GM12878 (cell line): ENCODE measurements around the gene SSNA1. TPM values are rescaled to one million over a fixed set of nuclear protein-coding genes. Genes with fewer than 3 reads are reported as not detected.

ENCODE experiments used
- ATAC-seq: fragments of 200-7000 bp; cut with Tn5 transposase; 3 replicates; pipeline ENCODE4 v1.9.1; 2020; ENCODE audit warnings: mild to moderate bottlenecking, moderate library complexity
- BruUV-seq: library from RNA; stranded (reverse); fragments of 400-500 nt; replicated peaks from 2 replicates; lab custom pipeline; 2021; lab: Mats Ljungman, UMichigan
- CTCF ChIA-PET: fragments of 300-600 bp; sonication (Branson Sonifier 250); formaldehyde crosslinking; extraction: SDS; loops from one replicate; lab custom pipeline; 2021; ENCODE audit warnings: inconsistent platforms; lab: Yijun Ruan, JAX
- POLR2A ChIA-PET: fragments of 350-600 bp; formaldehyde crosslinking; extraction: SDS; loops from one replicate; lab custom pipeline; 2021; ENCODE audit warnings: inconsistent platforms; lab: Charles Lee
- RAD21 ChIA-PET: fragments of 300-600 bp; sonication (Branson Sonifier 250); formaldehyde crosslinking; loops from one replicate; lab custom pipeline; 2023; ENCODE audit warnings: antibody characterized with exemption; ENCODE audit not compliant: unreplicated experiment; lab: Charles Lee
- SMC1A ChIA-PET: fragments of 300-600 bp; sonication (Branson Sonifier 250); formaldehyde crosslinking; loops from one replicate; lab custom pipeline; 2023; ENCODE audit not compliant: unreplicated experiment, uncharacterized antibody; lab: Charles Lee
- DNase-seq: peaks from one replicate; pipeline ENCODE4 v3.0.0-alpha.2; 2011; ENCODE audit warnings: low read depth, low spot score
- FAIRE-seq: peaks from 3 replicates; lab custom pipeline; 2011; peaks lifted over from hg19 to GRCh38; lab: Jason Lieb, UNC
- H2AFZ ChIP-seq: 2 replicates; pipeline ENCODE4 v1.6.0; 2011; ENCODE audit warnings: low read depth, low read length, control low read depth; ENCODE audit not compliant: control insufficient read depth
- H3K27ac ChIP-seq: 2 replicates; pipeline ENCODE4 v1.5.1; 2011; ENCODE audit warnings: control low read depth; ENCODE audit not compliant: control insufficient read depth, insufficient read depth
- H3K27me3 ChIP-seq, 2 experiments: replicated peaks in 1 of 2; 2 replicates each; pipeline versions ENCODE4 v1.6.0 to v1.6.1; 2011; ENCODE audit warnings: low read length in 1 of 2; ENCODE audit not compliant: control insufficient read depth in 2 of 2, insufficient read depth in 2 of 2
- H3K36me3 ChIP-seq, 2 experiments: 2 replicates each; pipeline ENCODE4 v1.5.1; 2011; ENCODE audit warnings: low read length in 1 of 2; ENCODE audit not compliant: control insufficient read depth in 2 of 2, insufficient read depth in 2 of 2
- H3K4me1 ChIP-seq: 2 replicates; pipeline ENCODE4 v1.6.1; 2011; ENCODE audit warnings: mild to moderate bottlenecking, low read length, moderate library complexity, mixed read lengths; ENCODE audit not compliant: control insufficient read depth, insufficient read depth
- H3K4me2 ChIP-seq: 2 replicates; pipeline ENCODE4 v1.6.0; 2011; ENCODE audit warnings: control low read depth; ENCODE audit not compliant: control insufficient read depth, insufficient read depth
- H3K4me3 ChIP-seq: fragments of 200-600 bp; sonication (generic); 2 replicates; pipeline ENCODE4 v1.5.1; 2016
- H3K79me2 ChIP-seq: 2 replicates; pipeline ENCODE4 v1.6.0; 2011; ENCODE audit warnings: low read length; ENCODE audit not compliant: control insufficient read depth, insufficient read depth
- H3K9ac ChIP-seq: 2 replicates; pipeline ENCODE4 v1.8.0; 2011; ENCODE audit warnings: low read length, control low read depth, mixed read lengths; ENCODE audit not compliant: control insufficient read depth, insufficient read depth
- H3K9me3 ChIP-seq: replicated peaks from 3 replicates; pipeline ENCODE4 v1.5.1; 2011; ENCODE audit warnings: mild to moderate bottlenecking, low read length; ENCODE audit not compliant: control insufficient read depth, insufficient read depth
- H4K20me1 ChIP-seq: 2 replicates; pipeline ENCODE4 v1.6.0; 2011; ENCODE audit not compliant: control insufficient read depth, insufficient read depth
- CUX1 ChIP-seq: IDR thresholded peaks from 2 replicates; pipeline ENCODE4 v1.6.1; 2012; ENCODE audit warnings: improper control_type of control experiment, low read depth, low read length; ENCODE audit not compliant: insufficient replicate concordance
- NR2F1 ChIP-seq: fragments of 450-650 bp; conservative IDR thresholded peaks from 2 replicates; pipeline ENCODE4 v1.6.1; 2017; ENCODE audit warnings: mild to moderate bottlenecking
- WGBS: methylation state at CpG from one replicate; pipeline ENCODE4 v1.1.6; 2016; ENCODE audit warnings: low lambda C conversion rate; ENCODE audit not compliant: insufficient replicate concordance, insufficient coverage; ENCODE audit errors: missing lambda C conversion rate; 5-methylcytosine and 5-hydroxymethylcytosine counted together
- in situ Hi-C: fragments of 300-500 bp; cut with MboI; formaldehyde crosslinking; loops from 9 replicates; pipeline ENCODE4 v1.14.3; 2018; ENCODE audit warnings: mixed read lengths
- intact Hi-C: fragments of 100-400 bp; cut with micrococcal nuclease; formaldehyde crosslinking; loops from one replicate; pipeline ENCODE4 v1.14.2; 2022; ENCODE audit not compliant: unreplicated experiment
- polyA plus RNA-seq, 11 experiments: library from polyadenylated mRNA; depleted of rRNA in 4 of 11; unstranded in 6 of 11; stranded (reverse) in 5 of 11; fragments of >200 nt; fragmentation: Nextera tagmentation in 4 of 11; fragmentation: Illumina TruSeq in 1 of 11; extraction: Ambion mirVana in 4 of 11; extraction: Trizol in 1 of 11; gene quantifications; 1 replicate in 1 of 11; 2 replicates in 10 of 11; pipeline versions ENCODE4 v1.2.1 to v1.2.3, GENCODE V29; 2011 to 2016; ENCODE audit warnings: inconsistent platforms in 2 of 11, missing spikeins in 2 of 11, low read depth in 1 of 11
- total RNA-seq, 4 experiments: library from RNA; depleted of rRNA in 3 of 4; stranded (reverse); fragments of >200 nt in 3 of 4; fragmentation: Illumina TruSeq in 1 of 4; extraction: Trizol in 1 of 4; gene quantifications; 2 replicates each; pipeline versions ENCODE4 v1.2.1 to v1.2.3, GENCODE V29; 2013 to 2021

The SSNA1 gene
- total and polyA plus RNA-seq, 10 of the 15 experiments (the other 5 are each of a cell fraction or from before 2014, with no cell fraction given), result 0.63 to 139 (median 78.0) TPM

- Histone ChIP-seq H3K9me3 (no peaks in the 10 kb centered on the region; the same call in 2 of the 3 replicates), H3K27me3 (no peaks in the 10 kb centered on the region), H4K20me1 (no peaks in the 10 kb centered on the region), H3K9ac (no peak overlapping the region), H2AFZ (no peak overlapping the region), H3K79me2 (no peaks in the 10 kb centered on the region), H3K4me1 (peaks cover 28% of the 10 kb centered on the region), H3K27ac (no peak overlapping the region), H3K36me3 (no peaks in the 10 kb centered on the region), H3K4me3 (no peak overlapping the region), H3K4me2 (no peak overlapping the region; the same call in 1 of the 2 replicates)
- WGBS, result 46% methylated on average over 15 of the region's 17 CpGs
- ChIA-PET CTCF (no interaction called here), SMC1A (no interaction called here), POLR2A (interaction anchor here (1.1 to 3.7 kb wide), 3 partner anchors 9 to 30 kb away, joined by 4 to 37 read pairs (median 10); partner anchors contain the start of gene LRRC26), RAD21 (interaction anchor here (0.5 to 1.2 kb wide), 2 partner anchors 9 to 32 kb away, joined by 3 to 11 read pairs; no protein-coding TSS in a partner anchor)
- FAIRE-seq, result no peak
- intact Hi-C loops, result no loop called here
- DNase-seq, result no peak
- in situ Hi-C loops, result no loop called here
- TF ChIP-seq NR2F1, result no peak
- TF ChIP-seq CUX1, result no peak
- BruUV-seq, result no TSS peak
- no peak for ATAC-seq
Observed at GRCh38 chr9:137160054-137160425, 28.4 kb upstream of the SSNA1 start.
